Neural cell (in vitro differentiated cells): ENCODE measurements around the gene ACYP2. TPM values are rescaled to one million over a fixed set of nuclear protein-coding genes. Genes with fewer than 3 reads are reported as not detected.

Experiments
- H2AFZ ChIP-seq: fragments of 200-600, 300-800 bp; sonication (generic), shearing (Covaris generic); 2 replicates; pipeline ENCODE4 v1.6.0; 2014; ENCODE audit warnings: low read depth, mild to moderate bottlenecking, antibody characterized with exemption, low read length, moderate library complexity
- H3F3A ChIP-seq: fragments of 200-600 bp; shearing (Covaris generic); 2 replicates; pipeline ENCODE4 v1.6.1; 2016; ENCODE audit warnings: mild to moderate bottlenecking, moderate library complexity, mixed read lengths, antibody characterized with exemption, low read length; ENCODE audit not compliant: insufficient read depth, poor library complexity, severe bottlenecking
- H3K27ac ChIP-seq: fragments of 200-600, 300-800 bp; sonication (generic), shearing (Covaris generic); 2 replicates; pipeline ENCODE4 v1.5.1; 2014; ENCODE audit warnings: mild to moderate bottlenecking, low read length, moderate library complexity
- H3K27me3 ChIP-seq: fragments of 300-800, 200-600 bp; sonication (generic), shearing (Covaris generic); 2 replicates; pipeline ENCODE4 v1.6.0; 2014; ENCODE audit warnings: mild to moderate bottlenecking, low read depth, low read length, moderate library complexity; ENCODE audit not compliant: insufficient read depth
- H3K36me3 ChIP-seq: fragments of 300-800, 200-600 bp; sonication (generic), shearing (Covaris generic); 2 replicates; pipeline ENCODE4 v1.5.1; 2014; ENCODE audit warnings: mild to moderate bottlenecking, antibody characterized with exemption, low read length, moderate library complexity; ENCODE audit not compliant: insufficient read depth
- H3K4me2 ChIP-seq: fragments of 300-800, 200-600 bp; sonication (generic), shearing (Covaris generic); 2 replicates; pipeline ENCODE4 v1.6.0; 2014; ENCODE audit warnings: mild to moderate bottlenecking, low read length
- H3K4me3 ChIP-seq: fragments of 300-800, 200-600 bp; sonication (generic), shearing (Covaris generic); 2 replicates; pipeline ENCODE4 v1.5.1; 2014; ENCODE audit warnings: mild to moderate bottlenecking, low read length, moderate library complexity
- H3K79me2 ChIP-seq: fragments of 200-600 bp; shearing (Covaris generic); replicated peaks from 2 replicates; pipeline ENCODE4 v1.6.0; 2014; ENCODE audit warnings: mild to moderate bottlenecking, low read length, moderate library complexity; ENCODE audit not compliant: insufficient read depth
- H3K9ac ChIP-seq: fragments of 300-800, 200-600 bp; sonication (generic), shearing (Covaris generic); 2 replicates; pipeline ENCODE4 v1.6.1; 2016; ENCODE audit warnings: mild to moderate bottlenecking, low read length, mixed read lengths
- H3K9me2 ChIP-seq: fragments of 200-600 bp; shearing (Covaris generic); 2 replicates; pipeline ENCODE4 v1.6.1; 2016; ENCODE audit warnings: mild to moderate bottlenecking, low read length, mixed read lengths; ENCODE audit not compliant: insufficient read depth
- H3K9me3 ChIP-seq: fragments of 200-600, 300-800 bp; sonication (generic), shearing (Covaris generic); 2 replicates; pipeline ENCODE4 v1.6.1; 2016; ENCODE audit warnings: mild to moderate bottlenecking, mixed run types, low read length, moderate library complexity, mixed read lengths
- H4K20me1 ChIP-seq: fragments of 200-600 bp; shearing (Covaris generic); 2 replicates; pipeline ENCODE4 v1.6.1; 2016; ENCODE audit warnings: mild to moderate bottlenecking, mixed run types; ENCODE audit not compliant: insufficient read depth
- CTCF ChIP-seq: fragments of 450-650 bp; IDR thresholded peaks from 2 replicates; pipeline ENCODE4 v1.5.1; 2014; ENCODE audit warnings: antibody characterized with exemption, mild to moderate bottlenecking, moderate library complexity; ENCODE audit not compliant: poor library complexity, severe bottlenecking
- EP300 ChIP-seq: fragments of 450-650 bp; conservative IDR thresholded peaks from 2 replicates; pipeline ENCODE4 v1.6.1; 2014; ENCODE audit warnings: antibody characterized with exemption, mild to moderate bottlenecking, moderate library complexity; ENCODE audit not compliant: poor library complexity, severe bottlenecking
- EZH2 ChIP-seq: fragments of 200-600, 300-800 bp; shearing (Covaris generic), sonication (generic); IDR thresholded peaks from 2 replicates; pipeline ENCODE4 v1.6.1; 2014; ENCODE audit warnings: antibody characterized with exemption, low read length, borderline replicate concordance, mild to moderate bottlenecking; ENCODE audit not compliant: insufficient read depth, poor library complexity, severe bottlenecking
- MXI1 ChIP-seq: fragments of 450-650 bp; conservative IDR thresholded peaks from 2 replicates; pipeline ENCODE4 v1.6.1; 2014; ENCODE audit warnings: antibody characterized with exemption, mild to moderate bottlenecking; ENCODE audit not compliant: poor library complexity, severe bottlenecking
- POLR2AphosphoS5 ChIP-seq: IDR thresholded peaks from 2 replicates; pipeline ENCODE4 v1.6.1; 2012
- RAD21 ChIP-seq: fragments of 450-650 bp; conservative IDR thresholded peaks from 2 replicates; pipeline ENCODE4 v1.6.1; 2014; ENCODE audit warnings: antibody characterized with exemption, mild to moderate bottlenecking, moderate library complexity
- REST ChIP-seq: IDR thresholded peaks from 2 replicates; pipeline ENCODE4 v1.6.1; 2012; ENCODE audit warnings: borderline replicate concordance
- SMC3 ChIP-seq: fragments of 450-650 bp; conservative IDR thresholded peaks from 2 replicates; pipeline ENCODE4 v1.6.1; 2014; ENCODE audit warnings: antibody characterized with exemption, mild to moderate bottlenecking, moderate library complexity; ENCODE audit not compliant: poor library complexity
- TAF1 ChIP-seq: IDR thresholded peaks from 2 replicates; pipeline ENCODE4 v1.6.1; 2012; ENCODE audit warnings: low read depth
- polyA plus RNA-seq: library from polyadenylated mRNA; depleted of rRNA; stranded (reverse); fragments of >200 nt; gene quantifications from 2 replicates; pipeline ENCODE4 v1.2.3, GENCODE V29; 2014
- small RNA-seq, 3 experiments: library from RNA; depleted of rRNA; stranded (forward); fragments of <200 nt; gene quantifications; one replicate each; pipeline ENCODE3, GENCODE V24; 2012

ACYP2 gene
- polyA plus RNA-seq, 1 donor from 2014 or later, result 48.2 TPM

GRCh38 chr2:54350426-54350825 is 235.0 kb downstream of the ACYP2 start:
- no peaks in the 10 kb centered on the region for H3K27me3 ChIP-seq
- H3K79me2 ChIP-seq, result no peaks in the 10 kb centered on the region
- no peak overlapping the region for H3K9ac ChIP-seq
- H3K36me3 ChIP-seq, result no peaks in the 10 kb centered on the region
- no peak overlapping the region for H3K4me3 ChIP-seq
- no peaks in the 10 kb centered on the region for H4K20me1 ChIP-seq
- no peak for TF ChIP-seq POLR2AphosphoS5
- TF ChIP-seq TAF1, result no peak
- TF ChIP-seq MXI1, result no peak
- TF ChIP-seq REST, result no peak
- no peak for TF ChIP-seq SMC3
- TF ChIP-seq EZH2, result no peak
- TF ChIP-seq CTCF, result no peak
- no peak for TF ChIP-seq RAD21
- no peak for TF ChIP-seq EP300
- no peaks in the 10 kb centered on the region for H3K9me3 ChIP-seq
- no peak overlapping the region for H3K27ac ChIP-seq
- no peak overlapping the region for H3K4me2 ChIP-seq
- no peaks in the 10 kb centered on the region for H3K9me2 ChIP-seq
- no peaks in the 10 kb centered on the region for H3F3A ChIP-seq
- no peak overlapping the region for H2AFZ ChIP-seq

GRCh38 chr2:54353216-54353615 is 237.8 kb downstream of the ACYP2 start:
- Histone ChIP-seq H3K4me2 (no peak overlapping the region), H3F3A (no peaks in the 10 kb centered on the region), H3K79me2 (no peaks in the 10 kb centered on the region), H3K27ac (no peak overlapping the region), H3K9me3 (no peaks in the 10 kb centered on the region), H3K9me2 (no peaks in the 10 kb centered on the region), H3K27me3 (no peaks in the 10 kb centered on the region), H3K9ac (no peak overlapping the region), H3K4me3 (no peak overlapping the region), H3K36me3 (no peaks in the 10 kb centered on the region), H4K20me1 (no peaks in the 10 kb centered on the region), H2AFZ (no peak overlapping the region)
- TF ChIP-seq SMC3 (no peak), TAF1 (no peak), MXI1 (no peak), REST (no peak), EZH2 (no peak), EP300 (no peak)

Small RNA genes within 50 kb of the gene (small RNA-seq; reads per million reads assigned to genes)
- 0 reads per million in 3 experiments for gene RNU7-172P

Other genes starting within 250 kb of the ACYP2 start
- gene PSME4, start 144.6 kb upstream of the ACYP2 start, polyA plus RNA-seq, result 20.4 and 23.4 TPM in 2 replicates
- gene TSPYL6, start 140.6 kb downstream of the ACYP2 start, polyA plus RNA-seq, result not detected in 2 replicates